Ascending aorta (tissue), 2 donors: ENCODE measurements around the gene DNMT3A. TPM values are rescaled to one million over a fixed set of nuclear protein-coding genes. Genes with fewer than 3 reads are reported as not detected.

Experiments used
- DNase-seq, 2 donors: peaks; one replicate each; pipeline ENCODE4 v3.0.0-alpha.2; 2019; ENCODE audit warnings: low spot score in 2 of 2
- H3K27ac ChIP-seq, 2 donors: fragments of 200-600 bp; sonication (generic); one replicate each; pipeline ENCODE4 v1.5.1; 2016 to 2017; ENCODE audit warnings: mild to moderate bottlenecking in 1 of 2
- H3K27me3 ChIP-seq: fragments of 200-600 bp; sonication (generic); one replicate; pipeline ENCODE4 v1.5.1; 2017
- H3K36me3 ChIP-seq, 2 donors: fragments of 200-600 bp; sonication (generic); one replicate each; pipeline ENCODE4 v1.5.1; 2016
- H3K4me1 ChIP-seq, 2 donors: fragments of 200-600 bp; sonication (generic); one replicate each; pipeline ENCODE4 v1.5.1; 2016 to 2017; ENCODE audit warnings: mild to moderate bottlenecking in 1 of 2
- H3K4me3 ChIP-seq, 2 donors: fragments of 200-600 bp; sonication (generic); one replicate each; pipeline ENCODE4 v1.5.1; 2016 to 2017; ENCODE audit warnings: mild to moderate bottlenecking in 1 of 2
- H3K9me3 ChIP-seq, 2 donors: fragments of 200-600 bp; sonication (generic); one replicate each; pipeline ENCODE4 v1.5.1; 2016
- CTCF ChIP-seq, 3 experiments: fragments of 200-600 bp in 2 of 3; fragments of 450-650 bp in 1 of 3; sonication (generic) in 2 of 3; IDR thresholded peaks; one replicate each; pipeline ENCODE4 v1.5.1; 2016 to 2019; ENCODE audit warnings: antibody characterized with exemption in 3 of 3, mild to moderate bottlenecking in 1 of 3, moderate library complexity in 1 of 3
- intact Hi-C: fragments of 100-400 bp; cut with DNase I; formaldehyde crosslinking; loops from one replicate; pipeline ENCODE4 v1.15.1; 2023
- total RNA-seq: library from RNA; depleted of rRNA; stranded (reverse); fragments of >200 nt; gene quantifications from one replicate; pipeline ENCODE4 v1.1.0, GENCODE V29; 2016

The DNMT3A gene
- total RNA-seq, 1 donor from 2014 or later, result 33.6 TPM

DNA sequence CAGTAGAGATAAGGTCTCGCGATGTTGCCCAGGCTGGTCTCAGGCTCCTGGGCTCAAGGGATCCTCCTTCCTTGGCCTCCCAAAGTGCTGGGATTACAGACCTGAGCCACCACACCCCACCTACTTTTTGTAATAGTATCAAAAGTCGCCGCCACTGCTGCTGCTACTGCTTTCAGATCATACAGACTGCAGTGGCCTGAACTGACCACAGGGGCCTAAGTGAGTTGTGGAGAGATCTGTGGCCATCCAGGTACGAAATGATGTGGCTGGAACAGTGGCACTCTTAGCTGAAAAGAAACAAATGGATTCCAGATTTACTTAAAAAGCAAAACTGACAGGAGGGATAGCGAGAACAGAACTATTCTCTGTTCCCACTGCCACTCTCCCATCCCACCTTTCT is 140.5 kb downstream of the DNMT3A start:
- no peaks in the 10 kb centered on the region for H3K27me3 ChIP-seq
- no peaks in the 10 kb centered on the region for H3K4me1 ChIP-seq
- no peak overlapping the region for H3K4me3 ChIP-seq
- no peaks in the 10 kb centered on the region for H3K36me3 ChIP-seq
- no peaks in the 10 kb centered on the region for H3K9me3 ChIP-seq
- intact Hi-C loops, result no loop called here
- no peak overlapping the region for H3K27ac ChIP-seq
- peak in 1 of 3 experiments; percentile 7 for TF ChIP-seq CTCF (IDR thresholded peaks at IDR 0.05)
- DNase-seq, result no peak

DNA sequence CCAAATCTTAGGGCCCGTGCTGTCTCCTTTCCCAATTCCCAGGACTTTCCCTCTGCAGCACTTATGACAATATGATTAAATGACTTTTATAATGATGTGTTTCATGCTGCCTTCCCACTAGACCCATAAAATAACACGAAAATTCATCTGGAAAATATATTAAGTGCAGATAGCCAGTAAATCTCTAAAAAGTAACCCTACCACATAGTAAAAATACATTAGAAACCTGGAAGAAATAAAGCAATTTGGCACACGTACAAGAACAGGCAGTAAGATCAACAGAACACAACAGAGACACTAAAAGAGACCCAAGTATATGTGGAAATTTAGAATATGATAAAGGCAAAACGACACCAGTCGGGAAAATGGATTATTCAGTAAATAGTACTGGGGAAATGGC is 143.1 kb downstream of the DNMT3A start:
- no peak for TF ChIP-seq CTCF (IDR thresholded peaks at IDR 0.05)
- Histone ChIP-seq H3K4me1 (no peaks in the 10 kb centered on the region), H3K9me3 (no peaks in the 10 kb centered on the region), H3K27me3 (no peaks in the 10 kb centered on the region), H3K27ac (no peak overlapping the region), H3K36me3 (no peaks in the 10 kb centered on the region), H3K4me3 (no peak overlapping the region)
- DNase-seq, result no peak
- intact Hi-C loops, result no loop called here

DNA sequence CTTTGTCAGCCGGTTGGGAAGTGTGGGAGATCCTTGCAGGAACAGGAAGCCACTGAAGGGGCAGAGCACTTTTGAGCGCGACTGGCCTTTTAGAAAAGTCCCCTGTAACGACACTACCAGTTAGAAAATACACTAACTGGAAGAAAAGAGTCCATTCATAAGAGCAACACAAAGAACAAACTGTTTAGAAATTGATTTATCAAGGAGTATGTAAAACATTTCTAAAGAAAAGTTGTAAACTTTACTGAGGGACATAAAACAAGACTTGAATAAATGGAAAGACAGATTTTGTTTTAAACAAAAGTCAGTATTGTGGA is 143.6 kb downstream of the DNMT3A start:
- H3K4me1 ChIP-seq, result no peaks in the 10 kb centered on the region
- no peaks in the 10 kb centered on the region for H3K36me3 ChIP-seq
- no peak for DNase-seq
- no peak for TF ChIP-seq CTCF (IDR thresholded peaks at IDR 0.05)
- H3K27me3 ChIP-seq, result no peaks in the 10 kb centered on the region
- no peak overlapping the region for H3K4me3 ChIP-seq
- H3K27ac ChIP-seq, result no peak overlapping the region
- no peaks in the 10 kb centered on the region for H3K9me3 ChIP-seq
- intact Hi-C loops, result no loop called here

DNA sequence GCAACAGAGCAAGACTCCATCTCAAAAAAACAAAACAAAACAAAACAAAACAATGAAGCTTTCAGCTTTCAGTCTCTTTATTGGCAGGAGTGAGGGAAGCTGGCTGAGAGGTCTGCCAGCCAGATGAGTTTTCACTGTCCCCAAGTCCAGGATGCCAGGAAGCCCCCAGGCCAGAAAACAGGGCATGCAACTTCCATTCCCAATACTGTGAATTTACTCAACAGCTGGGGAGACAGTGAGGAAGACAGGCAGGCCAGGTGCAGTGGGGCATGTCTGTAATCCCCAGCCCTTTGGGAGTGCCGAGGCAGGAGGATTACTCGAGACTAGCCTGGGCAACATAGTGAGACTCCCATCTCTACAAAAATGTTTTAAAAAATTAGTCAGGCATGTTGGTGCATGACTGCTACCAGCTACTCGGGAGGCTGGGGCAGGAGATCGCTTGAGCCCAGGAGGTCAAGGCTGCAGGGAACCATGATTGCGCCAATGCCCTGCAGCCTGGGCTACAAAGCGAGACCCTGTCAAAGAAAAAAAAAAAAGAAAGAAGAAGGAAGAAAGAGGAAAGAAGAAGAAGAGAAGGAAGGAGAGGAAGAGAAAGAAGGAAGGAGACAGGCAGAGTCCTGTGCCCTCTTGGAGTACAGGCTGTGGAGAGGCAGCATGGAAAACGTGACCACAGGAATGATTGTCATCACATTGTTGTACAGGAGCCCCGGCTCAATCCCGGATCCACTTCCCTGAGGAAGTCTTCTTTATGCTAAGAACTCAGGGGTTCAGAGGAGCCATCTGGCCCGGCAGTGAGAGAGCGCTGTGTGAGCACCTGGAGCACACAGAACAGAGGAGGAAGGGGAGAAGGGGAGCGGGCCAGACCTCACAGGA is 144.2 kb downstream of the DNMT3A start:
- DNase-seq, result no peak
- Histone ChIP-seq H3K9me3 (no peaks in the 10 kb centered on the region), H3K4me1 (no peaks in the 10 kb centered on the region), H3K27me3 (no peaks in the 10 kb centered on the region), H3K27ac (no peak overlapping the region), H3K4me3 (no peak overlapping the region), H3K36me3 (no peaks in the 10 kb centered on the region)
- intact Hi-C loops, result loop anchor here (2.0 kb wide), 1 partner anchor 223 kb away; no protein-coding TSS in a partner anchor
- no peak for TF ChIP-seq CTCF (IDR thresholded peaks at IDR 0.05)

GRCh38 chr2:25194576-25195122 is 147.1 kb downstream of the DNMT3A start:
- intact Hi-C loops, result no loop called here
- Histone ChIP-seq H3K9me3 (no peaks in the 10 kb centered on the region), H3K36me3 (no peaks in the 10 kb centered on the region), H3K27ac (no peak overlapping the region), H3K4me3 (no peak overlapping the region), H3K27me3 (no peaks in the 10 kb centered on the region), H3K4me1 (no peaks in the 10 kb centered on the region)
- no peak for DNase-seq
- no peak for TF ChIP-seq CTCF (IDR thresholded peaks at IDR 0.05)
